Activated CD8-positive, alpha-beta memory T cell treated with anti-CD3 and anti-CD28 coated beads, Interleukin-2, amount 50 U/mL, for 48 hours (primary cell): ENCODE data around the gene WDR20.

Experiments used
- DNase-seq: peaks from one replicate; pipeline ENCODE4 v3.0.0-alpha.2; 2020

Gene WDR20

DNA sequence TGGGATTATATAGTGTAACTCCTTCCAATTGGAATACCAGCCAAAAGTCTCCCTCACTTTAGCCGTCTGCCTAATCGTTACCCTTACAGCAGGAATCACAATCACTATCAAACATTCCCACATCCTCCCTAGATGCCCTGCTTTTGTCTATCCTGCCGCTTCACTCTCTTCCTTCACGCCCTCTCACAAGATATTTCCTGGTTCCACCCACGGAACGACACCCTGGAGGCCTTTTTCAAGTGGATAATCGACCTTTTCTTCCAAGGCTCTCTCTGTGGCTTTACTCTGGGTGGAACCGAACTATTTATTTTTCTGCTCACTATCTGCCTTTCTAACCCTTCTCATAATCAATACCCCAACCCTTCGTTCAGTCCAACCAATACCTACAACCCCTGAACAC lies 106.4 kb downstream of the WDR20 start:
- no peak for DNase-seq

DNA sequence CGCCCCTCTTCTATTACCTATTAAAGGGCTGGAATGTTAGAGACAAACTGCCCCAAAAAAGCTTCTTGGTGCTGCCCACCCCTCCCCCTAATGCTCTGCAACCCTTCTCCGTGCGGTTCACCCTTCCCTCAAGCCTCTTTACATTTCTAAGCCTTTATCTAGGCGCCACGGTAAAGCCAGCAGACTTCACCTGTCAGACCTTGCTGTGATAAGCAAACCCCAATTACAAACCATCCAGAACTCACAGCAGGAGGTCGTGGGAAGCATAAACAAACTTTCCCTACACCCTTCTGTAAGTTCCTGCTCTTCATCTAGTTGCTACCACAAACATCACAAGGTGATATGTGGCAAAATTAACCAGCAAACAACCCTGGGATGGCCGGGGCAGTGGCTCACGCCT lies 108.4 kb downstream of the WDR20 start:
- DNase-seq: no peak

DNA sequence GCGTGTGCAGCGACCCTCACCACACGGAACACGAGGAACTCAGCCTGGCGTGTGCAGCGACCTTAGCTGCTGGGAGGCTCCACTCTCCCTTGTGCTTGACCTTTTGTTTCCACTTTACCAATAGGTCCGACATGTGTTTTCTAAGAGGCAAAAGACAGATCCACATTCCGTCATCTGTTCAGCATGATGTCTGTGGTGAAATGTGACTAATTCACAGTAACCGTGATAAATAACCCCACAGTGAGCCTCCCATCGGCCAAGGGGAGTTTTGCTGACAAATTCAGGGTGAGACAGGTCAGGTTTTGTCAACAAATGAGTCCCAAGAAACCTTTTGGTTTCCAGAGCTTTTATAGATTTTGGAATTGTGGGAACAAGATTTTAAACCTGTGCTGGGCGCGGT lies 109.3 kb downstream of the WDR20 start:
- DNase-seq: no peak

DNA sequence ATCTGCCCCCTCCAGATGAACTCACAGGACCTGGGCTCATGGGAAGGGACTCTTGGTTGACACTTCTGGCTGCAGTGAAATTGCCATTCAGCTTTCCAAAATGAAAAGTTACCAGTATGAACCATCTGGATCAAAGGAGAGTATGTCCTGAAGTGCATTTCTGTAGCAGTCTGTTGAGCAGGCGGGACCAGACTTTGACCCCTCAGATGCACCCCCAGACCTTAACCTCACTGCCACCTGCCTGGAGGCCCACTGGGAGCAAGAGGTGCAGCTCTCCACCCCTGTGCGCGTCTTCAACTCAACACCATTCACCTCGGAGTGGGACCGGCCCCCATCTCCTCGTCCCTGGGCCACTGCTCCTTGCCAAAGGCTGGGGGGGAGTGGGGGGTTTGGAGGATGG lies 110.3 kb downstream of the WDR20 start:
- no peak for DNase-seq

DNA sequence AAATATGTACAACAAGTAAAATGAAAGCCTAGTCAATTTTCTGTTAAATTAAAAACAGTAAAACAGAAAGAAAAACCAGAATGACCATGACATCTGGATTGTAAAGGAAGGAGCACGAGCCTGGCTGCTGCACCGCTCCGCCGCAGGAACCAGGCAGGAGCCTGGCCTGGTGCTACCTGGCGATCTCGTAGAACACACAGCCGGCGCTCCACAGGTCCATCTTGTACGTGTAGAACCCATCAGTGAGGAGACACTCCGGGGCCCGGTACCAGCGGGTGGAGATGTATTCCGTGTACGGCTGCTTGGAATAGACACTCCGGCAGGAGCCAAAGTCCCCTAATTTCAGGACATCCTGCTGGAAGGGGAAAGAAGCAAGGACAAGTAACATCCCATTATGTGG lies 110.9 kb downstream of the WDR20 start:
- no peak for DNase-seq

DNA sequence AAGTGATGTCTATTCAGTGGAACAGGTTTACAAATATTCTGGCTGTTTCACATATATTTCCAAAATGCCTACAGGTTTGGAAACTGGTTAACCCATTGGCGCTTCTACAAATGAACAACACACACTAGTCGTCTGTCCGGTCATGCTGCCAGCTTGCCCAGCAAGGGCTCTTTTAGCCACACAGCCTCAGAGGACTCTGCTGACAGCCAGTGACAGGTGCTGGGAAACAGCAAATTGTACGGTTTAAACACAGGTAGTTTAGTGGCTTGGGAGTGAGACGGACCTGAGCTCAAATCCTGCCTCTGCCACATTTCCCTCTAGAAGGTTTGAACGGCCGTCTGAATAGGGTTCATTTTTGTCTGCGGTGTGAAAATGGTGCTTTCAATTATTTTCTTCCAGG lies 111.5 kb downstream of the WDR20 start:
- no peak for DNase-seq

DNA sequence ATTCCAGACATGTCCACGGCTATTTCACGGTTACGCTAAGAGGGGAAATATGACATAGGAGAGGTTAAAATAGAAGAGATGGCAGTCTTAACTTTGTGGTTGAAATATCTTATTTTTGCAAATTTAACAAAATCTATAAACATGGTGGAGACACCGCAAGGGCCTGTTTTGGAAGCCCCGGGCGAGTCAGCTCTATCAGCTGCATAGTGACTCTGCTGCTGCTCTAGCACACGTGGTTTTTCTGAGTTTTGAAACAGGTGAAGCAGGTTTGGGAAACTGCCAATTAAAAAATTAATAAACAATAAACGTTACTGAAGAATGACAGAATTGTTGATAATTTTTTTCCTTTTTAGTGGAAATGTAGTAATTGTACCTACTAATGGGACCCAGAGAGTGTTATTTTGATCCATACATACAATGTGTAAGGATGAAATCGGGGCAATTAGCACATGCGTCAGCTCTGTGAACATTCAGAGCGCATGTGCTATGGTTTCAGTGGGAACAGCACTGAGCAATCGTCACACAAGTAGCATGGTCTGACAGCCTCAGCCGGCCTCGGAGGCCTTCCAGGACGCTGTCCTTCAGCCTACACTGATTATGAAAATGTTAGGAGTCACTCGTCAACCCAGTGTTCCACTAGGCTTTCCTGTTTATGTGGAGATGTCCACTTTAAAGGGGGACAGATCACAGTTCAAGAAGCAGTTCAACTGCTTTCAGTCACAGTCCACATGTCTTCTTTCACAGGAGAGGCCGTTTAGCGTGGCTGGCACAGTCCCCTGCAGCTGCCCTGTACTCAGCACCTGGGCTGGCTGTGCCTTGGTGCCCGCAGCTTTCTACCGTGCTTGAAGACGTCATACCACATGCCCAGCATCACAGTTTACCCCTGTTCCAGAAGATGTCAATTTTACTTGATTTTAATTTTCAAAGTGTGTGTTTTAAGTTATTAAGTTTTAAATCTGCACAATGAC lies 113.4 kb downstream of the WDR20 start:
- DNase-seq: no peak

DNA sequence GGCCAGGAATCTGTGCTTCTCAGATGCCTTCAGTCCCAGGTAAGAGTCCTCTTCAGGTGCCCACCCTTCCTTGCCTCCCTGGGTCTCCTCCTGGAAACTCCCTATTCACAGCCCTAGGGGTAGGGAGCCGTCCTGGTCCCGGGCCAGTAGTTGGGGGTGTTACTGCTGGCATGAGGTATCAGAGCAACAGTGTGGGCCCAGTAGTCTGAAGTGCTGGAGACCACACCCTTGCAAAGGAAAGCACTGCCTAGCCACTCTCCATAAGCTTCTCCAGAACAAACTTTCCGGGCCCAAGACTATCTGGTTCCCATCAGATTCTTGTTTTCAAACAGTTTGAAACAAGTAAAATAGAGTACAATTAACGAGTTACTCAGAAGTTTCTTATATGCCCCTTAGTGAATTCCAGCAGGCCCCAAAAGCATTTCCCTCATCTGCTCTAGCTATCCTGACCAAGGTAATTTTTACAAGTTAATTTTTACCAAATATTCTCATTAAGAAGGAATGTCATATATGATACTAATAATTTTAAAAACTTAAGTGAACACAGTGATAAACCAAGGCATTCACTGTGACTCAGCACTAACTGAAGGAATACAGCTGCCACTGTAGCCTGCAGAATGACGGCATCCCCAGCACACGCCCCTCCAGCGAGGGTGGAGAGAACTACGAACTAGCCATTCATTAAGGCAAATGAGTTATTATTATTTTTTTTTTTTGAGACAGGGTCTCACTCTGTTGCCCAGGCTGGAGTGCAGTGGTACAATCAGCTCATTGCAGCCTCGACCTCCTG lies 115.9 kb downstream of the WDR20 start:
- DNase-seq: no peak

DNA sequence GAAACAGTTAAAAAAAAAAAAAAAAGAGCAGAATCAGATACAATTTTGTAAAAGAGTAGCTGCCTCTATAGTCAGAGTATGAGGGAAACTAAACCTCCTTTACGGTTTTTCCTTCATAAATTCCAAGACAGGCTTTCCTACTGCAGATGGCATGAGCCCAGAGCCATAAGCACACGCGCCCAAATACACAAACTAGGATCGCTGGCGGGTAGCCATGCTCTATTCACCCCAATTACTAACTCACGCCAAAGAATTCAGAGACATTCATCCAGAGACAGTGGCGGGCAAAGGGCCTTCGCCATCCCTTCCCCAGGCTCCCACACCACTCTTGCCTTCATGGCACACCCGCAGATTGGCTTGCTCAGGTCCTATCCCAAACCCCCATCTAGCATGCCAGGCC lies 117.0 kb downstream of the WDR20 start:
- DNase-seq: no peak

DNA sequence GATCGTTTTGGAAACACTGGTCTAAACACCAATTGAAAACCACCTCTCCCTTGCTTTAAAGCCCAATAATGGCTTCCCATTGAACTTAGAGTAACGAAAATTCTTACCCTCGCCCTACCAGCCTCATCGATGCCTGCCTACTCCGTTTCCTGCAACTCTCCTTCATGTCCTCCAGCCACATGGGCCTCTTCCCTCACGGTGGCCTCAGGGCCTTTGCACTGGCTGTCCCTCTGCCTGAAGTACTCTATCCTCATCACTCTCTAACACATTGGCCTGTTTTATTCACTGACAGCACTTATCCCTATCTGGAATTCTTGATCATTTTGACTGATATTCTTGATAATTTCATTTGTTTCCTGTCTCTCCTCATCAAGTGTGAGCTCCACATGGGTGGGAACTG lies 118.4 kb downstream of the WDR20 start:
- DNase-seq: no peak
